Endothelial cell of hepatic sinusoid (primary cell): ENCODE measurements around the gene ECHS1.
"Not testable (repeated sequence)": the region's sequence is repeated elsewhere in the genome, so short reads cannot be mapped to it uniquely, and the experiment has no call there.

Experiments used
- in situ Hi-C: cut with HindIII; loops from 2 replicates; pipeline ENCODE4 v1.10.0; 2017; ENCODE audit warnings: low sequenced_read_pairs

ECHS1 gene

DNA sequence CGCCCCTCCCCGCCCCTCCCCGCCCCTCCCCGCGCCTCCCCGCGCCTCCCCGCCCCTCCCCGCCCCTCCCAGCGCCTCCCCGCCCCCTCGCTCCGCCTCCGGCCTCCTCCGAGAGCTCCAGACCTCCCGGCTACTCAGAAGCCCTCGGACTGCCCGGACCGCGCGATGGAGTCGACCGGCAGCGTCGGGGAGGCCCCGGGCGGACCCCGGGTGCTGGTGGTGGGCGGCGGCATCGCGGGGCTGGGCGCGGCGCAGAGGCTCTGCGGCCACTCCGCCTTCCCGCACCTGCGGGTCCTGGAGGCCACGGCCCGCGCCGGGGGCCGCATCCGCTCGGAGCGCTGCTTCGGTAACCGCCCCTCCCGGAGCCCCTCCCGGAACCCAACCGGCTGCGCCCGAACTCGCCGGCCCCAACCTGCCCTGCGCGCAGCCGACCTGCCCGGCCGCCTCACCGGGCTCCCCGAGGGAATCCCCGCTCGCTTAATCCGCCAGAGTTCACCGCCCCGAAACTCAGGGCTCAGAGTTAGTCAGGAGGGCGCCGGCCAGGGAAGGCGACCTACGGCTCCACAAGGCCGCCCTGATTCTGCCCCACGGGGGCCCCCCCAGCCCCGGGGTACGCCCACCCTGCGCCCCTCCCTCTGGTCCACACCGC, 6.1 kb upstream of the ECHS1 start, which contains the start of gene PAOX:
Gene PAOX (plus strand): TSS at position 111 of the 649 bp plus-strand sequence. CDS start 55 bp downstream, at position 166.
- in situ Hi-C loops = no loop called here

DNA sequence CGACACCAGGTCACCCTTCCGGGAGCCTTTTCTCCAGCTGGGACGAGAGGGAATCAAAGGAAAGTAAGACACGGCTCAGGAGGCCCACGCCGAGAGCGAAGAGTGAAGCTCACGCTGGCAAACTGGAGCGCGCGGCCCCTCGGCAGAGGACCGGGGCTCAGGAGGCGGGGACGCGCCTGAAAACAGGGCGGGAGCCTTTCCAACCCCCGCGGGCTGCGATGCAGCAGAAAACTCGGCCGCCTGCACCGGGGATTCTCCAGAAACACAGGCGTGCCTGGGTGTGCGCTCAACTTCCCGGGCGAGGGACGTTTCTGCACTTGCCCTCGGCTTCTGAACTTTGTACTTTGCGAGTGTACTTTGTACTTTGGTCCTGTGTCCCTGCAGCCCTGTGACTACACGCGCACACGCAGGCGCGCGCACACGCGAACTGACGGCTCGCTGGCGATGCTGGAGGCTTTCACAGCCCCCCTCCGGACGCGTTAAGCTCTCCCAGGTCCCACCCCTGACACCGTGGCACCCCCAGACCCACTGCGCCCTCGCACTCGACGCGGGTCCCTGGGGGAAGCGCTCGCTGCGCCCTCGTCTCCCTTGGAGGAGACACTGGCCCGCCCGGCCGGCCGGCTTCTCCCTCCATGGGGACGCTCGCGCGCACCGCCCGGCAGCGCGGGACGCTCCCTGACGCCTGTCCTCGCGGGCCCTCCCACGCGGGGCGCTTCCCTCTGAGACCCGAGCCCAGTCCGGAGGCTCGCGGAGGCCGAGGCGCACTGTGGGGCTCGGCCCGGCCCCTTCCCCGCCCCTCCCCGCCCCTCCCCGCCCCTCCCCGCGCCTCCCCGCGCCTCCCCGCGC, 5.3 kb upstream of the ECHS1 start:
- in situ Hi-C loops = no loop called here

DNA sequence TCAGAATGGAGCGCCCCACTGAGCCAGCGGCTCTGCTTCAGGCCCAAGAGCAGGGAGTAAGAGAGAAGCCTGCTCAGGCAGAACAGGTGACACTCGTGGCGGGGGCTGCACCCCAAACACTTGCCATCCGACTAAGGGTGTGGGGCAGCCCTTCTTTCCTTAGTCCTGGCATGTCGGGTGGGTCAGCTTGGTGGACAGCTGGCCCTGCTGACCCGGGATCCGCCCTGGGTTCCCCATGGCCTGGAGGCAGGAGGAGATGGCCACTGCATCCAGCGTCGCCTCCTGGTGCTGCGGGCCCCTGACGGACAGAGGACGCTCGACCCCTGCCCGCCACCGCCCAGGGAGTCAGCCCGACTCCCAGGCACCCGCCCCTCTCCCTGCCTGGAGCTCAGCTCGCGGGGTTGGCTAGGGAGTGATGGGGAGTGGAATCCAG, 4.7 kb upstream of the ECHS1 start:
- in situ Hi-C loops = no loop called here

DNA sequence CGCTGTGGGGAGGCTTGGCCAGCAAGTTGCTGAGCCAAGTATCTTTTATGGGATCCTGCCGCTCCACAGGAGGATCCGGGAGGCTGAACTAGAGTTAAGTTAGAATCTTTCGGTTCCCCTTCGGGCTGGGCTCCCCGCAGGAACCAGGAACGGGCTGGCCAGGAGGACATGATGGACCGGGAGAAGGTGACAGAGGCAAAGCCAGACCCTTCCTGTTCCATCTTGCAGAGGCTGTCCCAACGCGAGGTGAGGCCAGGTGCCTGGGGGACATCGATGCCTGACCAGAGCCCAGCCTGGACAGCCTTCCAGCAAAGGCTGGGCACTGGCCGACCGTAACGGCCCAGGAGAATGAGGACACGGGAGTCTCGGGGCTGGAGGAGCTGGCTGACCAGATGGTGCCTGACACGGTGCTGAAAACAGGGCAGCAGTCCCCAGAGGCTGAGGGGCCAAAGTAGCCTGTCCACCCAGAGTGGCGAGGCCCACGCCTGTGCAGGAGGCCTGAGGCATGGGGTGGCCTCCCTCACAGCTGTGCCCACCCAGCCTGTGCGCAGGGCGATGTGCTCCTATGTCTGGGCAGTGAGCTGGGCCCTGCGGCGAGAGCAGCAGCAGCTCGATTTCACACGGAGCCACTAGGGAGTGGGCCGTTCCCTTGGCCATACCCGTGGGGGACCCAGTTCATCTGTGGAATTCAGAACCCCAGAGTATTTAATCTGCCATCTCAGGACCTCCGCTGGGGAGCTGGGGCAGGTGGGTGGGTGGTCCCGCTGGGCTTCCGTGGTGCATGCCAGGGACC, 4.1 kb upstream of the ECHS1 start:
- in situ Hi-C loops = no loop called here

DNA sequence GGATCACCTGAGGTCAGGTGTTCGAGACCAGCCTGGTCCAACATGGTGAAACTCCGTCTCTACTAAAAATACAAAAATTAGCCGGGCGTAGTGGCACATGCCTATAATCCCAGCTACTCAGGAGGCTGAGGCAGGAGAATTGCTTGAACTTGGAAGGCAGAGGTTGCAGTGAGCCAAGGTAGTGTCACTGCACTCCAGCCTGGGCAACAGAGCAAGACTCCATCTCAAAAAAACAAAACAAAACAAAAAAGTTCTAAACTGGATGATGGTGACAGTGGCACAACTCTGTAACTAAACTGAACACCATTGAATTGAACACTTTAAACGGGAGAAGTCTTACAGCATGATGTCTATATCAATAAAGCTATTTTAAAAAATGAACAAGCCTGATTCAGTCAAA, 3.0 kb upstream of the ECHS1 start:
- in situ Hi-C loops = not testable (repeated sequence)

DNA sequence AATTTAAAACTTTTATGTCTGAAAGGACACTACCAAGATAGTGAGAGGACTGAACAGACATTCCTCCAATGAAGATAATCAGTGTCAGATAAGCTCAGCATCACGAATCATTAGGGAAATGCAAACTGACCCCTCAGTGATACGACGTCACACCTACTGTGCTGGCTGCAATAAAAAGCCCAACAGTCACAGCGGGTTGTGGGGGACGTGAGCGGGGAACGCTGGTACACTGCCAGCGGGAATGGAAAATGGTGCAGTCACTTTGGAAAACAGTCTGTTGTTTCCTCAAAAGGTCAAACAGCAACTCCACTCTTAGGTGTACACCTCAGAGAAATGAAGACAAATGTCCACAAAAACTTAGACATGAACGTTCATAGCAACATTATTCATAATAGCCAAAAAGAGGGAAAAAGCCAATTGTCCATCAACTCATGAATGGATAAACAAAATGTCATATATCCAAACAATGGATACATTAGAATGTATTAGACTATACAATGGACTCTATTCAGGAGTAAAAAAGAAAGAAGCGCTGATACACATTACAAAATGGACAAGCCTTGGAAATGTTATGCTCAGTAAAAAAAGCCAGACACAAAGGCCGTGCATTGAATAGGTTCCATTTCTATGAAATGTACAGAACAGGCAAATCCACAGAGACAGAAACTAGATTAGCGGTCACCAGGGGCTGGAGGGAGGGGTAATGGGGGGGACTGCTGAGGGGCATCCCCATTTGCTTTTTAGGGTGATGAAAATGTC, 2.4 kb upstream of the ECHS1 start:
- in situ Hi-C loops = no loop called here

DNA sequence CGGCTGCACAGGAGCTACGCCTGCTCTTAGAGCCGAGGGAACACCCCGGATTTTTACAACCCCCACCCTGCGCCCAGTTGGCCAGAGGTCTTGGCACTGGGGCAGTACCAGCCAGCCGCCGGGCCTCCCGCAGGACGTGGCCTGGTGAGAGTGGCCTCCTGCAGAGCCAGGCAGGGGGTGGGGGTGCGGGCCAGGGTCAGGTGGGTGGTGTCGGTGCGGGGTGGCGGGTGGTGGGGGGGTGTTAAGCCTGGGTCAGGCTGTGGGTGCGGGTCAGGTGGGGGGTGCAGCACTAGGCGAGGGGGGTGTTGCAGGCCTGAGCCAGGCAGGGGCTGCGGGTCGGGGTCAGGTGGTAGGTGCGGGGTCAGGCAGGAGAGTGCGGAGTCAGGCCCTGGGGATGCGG, 647 bp downstream of the ECHS1 start:
- in situ Hi-C loops = no loop called here

DNA sequence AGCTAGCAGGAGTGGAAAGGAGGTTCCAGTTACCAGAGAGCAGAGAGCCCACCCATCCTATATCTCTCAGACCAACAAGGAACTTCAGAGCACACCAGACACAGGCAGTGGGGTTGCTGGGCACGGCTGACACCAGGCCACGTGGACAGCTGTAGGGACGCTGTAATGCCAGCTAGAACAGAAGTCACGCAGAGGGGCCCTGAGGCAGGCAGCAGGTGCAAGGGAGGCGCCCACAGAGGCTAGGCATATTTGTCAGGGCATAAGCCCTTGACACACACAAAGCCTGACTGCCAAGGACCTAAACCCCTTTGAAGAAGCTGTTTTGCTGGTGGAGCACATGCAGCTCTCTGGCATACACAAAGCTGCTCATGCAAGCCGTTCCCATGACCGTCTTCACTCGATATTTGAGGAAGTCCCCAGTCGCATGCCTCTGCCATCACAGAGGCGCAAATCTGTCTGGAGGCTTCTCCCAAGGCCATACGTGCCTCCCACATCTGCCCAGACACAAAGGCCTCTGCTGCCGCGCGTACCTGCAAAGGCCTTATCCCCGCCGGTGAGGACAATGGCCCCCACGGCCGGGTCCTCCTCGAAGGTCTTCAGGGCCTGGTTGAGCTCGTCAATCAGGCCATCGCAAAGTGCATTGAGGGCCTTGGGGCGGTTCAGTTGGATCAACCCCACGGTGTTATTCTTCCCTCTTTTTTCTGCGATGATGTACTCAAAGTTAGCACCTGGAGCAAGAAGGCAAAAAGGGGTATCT, 2.9 kb downstream of the ECHS1 start:
- in situ Hi-C loops = no loop called here

DNA sequence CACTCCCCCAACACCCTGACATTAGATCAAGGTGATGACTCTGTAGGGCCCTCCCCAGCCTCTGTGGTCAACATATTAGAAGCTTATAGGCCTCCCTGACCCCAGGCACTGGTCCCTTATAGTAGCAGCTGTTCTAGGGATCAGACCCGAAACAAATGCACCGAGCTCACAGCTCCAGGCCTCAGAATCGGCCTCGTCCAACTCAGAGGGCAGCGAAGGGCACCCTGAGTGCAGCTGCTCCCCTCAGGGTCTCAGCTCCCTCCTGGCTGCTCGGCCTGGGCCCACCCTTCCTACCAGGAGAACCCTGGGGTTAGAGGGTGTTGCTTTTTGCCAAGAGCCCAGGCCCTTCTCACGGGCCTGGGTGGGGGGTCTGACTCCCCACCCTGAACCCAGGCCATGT, 5.0 kb downstream of the ECHS1 start:
- in situ Hi-C loops = loop anchor here (10.0 kb wide), 1 partner anchor 63 kb away; the partner anchor contains the start of genes TUBGCP2 and ZNF511

DNA sequence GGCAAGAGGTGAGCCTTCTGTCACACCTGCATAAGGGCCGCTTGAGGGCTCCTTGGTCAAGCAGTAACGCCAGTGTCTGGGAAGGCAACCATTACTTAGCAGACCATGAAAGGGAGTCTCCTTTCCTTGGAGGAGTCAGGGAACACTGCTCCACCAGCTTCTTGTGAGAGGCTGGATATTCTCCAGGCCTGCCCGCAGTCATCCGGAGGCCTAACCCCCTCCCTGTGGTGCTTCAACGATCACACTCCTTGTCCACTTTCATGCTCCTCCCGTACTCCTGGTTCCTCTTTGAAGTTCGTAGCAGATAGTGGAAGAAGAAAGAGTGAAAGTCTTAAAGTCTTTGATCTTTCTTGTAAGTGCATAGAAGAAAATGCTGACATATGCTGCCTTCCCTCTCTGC, 5.7 kb downstream of the ECHS1 start:
- in situ Hi-C loops = loop anchor here (10.0 kb wide), 1 partner anchor 63 kb away; the partner anchor contains the start of genes TUBGCP2 and ZNF511

DNA sequence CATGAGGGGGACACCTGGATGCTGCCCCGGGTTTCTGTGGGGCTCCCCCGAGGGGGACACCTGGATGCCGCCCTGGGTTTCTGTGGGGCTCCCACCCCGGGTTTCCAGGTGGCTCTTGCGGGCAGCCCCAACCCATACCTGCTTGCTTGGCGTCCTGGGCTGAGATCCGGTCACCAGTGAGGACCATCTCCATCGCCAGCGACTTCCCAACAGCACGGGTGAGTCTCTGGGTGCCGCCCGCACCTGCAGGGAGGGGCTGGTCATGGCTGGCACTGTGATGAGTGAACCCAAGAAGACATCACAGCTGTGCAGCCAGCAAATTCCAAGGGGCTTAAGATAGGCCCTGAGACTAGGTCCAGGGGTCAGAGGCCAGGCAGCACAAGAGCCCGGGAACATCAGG, 6.4 kb downstream of the ECHS1 start:
- in situ Hi-C loops = loop anchor here (10.0 kb wide), 1 partner anchor 62 kb away; the partner anchor contains the start of genes TUBGCP2 and ZNF511

DNA sequence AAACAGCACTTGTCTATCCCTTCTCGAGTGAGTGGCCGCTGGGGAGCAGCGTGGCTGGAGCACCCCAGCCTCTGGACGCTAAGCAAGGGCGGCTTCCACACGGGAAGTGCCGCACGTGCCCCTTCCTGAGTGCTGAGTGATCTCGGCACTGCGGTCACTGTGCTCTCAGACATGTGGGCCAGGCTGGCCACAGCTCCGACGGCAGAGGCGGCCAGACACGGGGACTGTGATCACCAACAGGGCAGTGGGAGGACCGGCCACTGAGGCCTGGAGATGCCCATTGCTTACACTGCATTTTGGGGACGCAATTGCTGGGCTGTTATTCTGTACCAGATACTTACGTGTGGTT, 7.0 kb downstream of the ECHS1 start:
- in situ Hi-C loops = loop anchor here (10.0 kb wide), 1 partner anchor 61 kb away; the partner anchor contains the start of genes TUBGCP2 and ZNF511

DNA sequence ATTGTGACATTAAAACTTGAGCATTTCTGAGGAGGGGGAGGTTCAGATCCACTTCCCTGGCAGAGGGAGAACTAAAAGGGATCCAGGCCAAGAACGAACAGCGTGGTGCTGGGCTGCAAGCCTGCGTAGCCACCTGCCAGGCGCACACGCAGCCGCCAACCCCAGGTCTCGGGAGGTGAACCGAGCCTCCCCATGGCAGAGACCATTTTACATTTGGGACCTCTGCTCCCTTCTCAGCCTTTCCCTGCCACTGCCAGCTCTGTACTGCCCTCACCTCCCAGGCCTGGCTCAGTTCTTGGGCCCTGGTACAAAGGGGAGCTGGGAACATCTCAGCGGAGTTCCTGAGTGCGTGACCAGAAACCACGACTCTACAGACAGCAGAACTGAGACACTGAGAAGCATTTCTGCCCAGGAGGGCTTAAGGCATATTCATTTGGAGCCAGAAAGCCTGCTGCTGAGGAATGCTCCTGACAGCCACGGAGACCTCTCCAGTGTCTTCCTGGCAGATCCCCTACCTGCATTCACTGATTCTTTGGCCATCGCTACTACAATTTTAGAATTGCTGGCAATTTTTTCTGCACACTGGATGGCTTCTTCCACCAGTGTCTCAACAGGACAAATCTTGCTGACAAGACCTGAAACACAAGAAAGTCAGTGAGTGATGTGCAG, 7.6 kb downstream of the ECHS1 start:
- in situ Hi-C loops = loop anchor here (10.0 kb wide), 1 partner anchor 61 kb away; the partner anchor contains the start of genes TUBGCP2 and ZNF511

DNA sequence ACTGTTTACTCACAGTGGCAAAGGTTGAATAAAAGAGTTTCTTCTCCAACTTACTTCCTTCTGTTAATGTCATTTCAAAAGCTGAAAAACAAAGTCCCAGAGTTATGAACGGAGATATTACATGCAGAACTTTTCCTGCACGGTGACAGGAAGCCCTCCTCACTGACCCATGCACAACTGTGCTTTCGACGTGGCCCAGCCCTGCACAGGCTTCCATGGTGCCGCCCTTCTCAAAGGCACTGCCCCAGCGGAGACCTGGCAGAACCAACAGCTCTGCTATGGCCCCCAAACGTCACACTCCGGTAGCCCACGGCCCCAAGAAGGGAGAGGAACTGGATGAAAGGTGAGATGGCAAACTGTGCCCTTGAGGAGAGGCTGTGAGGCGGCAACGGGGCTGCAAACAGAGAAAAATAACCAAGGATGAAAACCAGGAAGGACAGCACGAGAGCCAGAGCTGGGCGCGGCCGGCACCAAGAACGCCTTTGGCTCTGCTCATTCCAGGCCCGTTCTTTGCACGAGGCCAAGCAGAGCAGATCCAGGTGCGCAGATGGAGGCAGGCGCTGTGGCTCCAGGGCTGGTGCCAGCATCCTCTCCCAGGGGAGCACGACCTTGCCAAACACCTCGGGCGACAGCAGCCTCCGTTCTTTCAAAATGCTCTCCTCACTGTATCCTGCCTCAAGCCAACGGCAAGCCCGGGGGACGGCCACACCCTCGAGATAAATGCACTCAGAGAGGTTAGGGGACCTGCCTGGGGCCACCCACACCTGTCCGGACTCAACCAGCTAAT, 8.3 kb downstream of the ECHS1 start:
- in situ Hi-C loops = loop anchor here (10.0 kb wide), 1 partner anchor 60 kb away; the partner anchor contains the start of genes TUBGCP2 and ZNF511

DNA sequence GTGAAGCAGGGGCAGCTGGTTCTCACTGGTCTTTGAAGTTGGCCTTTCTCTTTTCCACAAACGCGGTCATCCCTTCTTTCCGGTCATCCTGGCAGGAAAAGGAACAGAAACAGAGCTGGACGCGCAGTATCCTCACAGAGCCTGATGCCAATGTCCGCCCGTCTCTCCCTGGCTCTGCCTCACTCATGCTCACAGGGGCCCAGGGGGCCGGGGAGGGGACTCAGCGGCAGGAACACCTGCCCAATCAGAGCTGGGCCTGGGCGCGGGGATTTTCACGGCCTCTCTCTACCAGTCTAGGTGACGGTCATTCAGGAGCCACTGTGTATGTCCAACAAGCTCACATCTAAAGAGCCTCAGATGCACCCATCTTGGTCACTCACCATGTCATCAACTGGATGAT, 10.3 kb downstream of the ECHS1 start:
- in situ Hi-C loops = loop anchor here (10.0 kb wide), 1 partner anchor 58 kb away; the partner anchor contains the start of genes TUBGCP2 and ZNF511

DNA sequence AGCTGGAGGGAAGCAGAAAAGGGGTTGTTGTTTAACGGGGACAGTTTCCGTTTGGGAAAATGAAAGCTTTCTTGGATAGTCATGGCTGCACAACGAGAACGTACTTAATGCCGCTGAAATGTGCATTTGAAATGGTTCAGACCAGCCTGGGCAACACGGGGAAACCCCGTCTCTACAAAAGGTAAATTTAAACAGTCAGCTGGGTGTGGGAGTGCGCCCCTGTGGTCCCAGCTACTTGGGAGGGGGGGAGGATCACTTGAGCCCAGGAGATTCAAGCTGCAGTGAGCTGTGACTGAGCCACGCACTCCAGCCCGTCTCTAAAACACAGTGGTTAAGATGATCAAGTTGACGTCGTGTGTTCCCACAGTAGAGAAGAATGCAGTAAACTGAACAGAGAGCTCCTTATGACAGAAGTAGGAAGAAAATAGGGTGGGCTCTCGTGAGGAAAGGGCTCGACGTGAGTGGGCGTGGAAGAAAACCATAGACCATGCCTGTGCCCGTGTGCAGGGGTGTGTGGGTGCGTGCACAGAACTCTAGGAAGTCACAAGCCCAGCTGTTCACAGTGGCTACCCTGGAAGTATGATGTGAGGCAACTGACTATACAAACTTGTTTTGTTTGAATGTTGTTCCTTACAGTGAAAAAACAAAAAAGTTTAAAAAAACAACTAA, 11.2 kb downstream of the ECHS1 start:
- in situ Hi-C loops = loop anchor here (10.0 kb wide), 1 partner anchor 57 kb away; the partner anchor contains the start of genes TUBGCP2 and ZNF511

DNA sequence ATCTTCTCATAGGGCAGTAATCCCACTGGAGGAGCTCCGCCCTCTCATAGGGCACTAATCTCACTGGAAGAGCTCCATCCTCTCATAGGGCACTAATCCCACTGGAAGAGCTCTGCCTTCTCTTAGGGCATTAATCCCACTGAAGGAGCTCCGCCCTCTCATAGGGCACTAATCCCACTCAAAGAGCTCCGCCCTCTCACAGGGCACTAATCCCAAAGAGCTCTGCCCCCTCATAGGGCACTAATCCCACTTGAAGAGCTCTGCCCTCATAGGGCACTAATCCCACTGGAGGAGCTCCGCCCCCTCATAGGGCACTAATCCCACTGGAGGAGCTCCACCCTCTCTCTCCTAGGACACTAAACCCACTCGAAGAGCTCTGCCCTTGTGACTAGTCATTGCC, 11.9 kb downstream of the ECHS1 start:
- in situ Hi-C loops = loop anchor here (10.0 kb wide), 1 partner anchor 56 kb away; the partner anchor contains the start of genes TUBGCP2 and ZNF511
